Psoas muscle (tissue), 8 donors: ENCODE measurements around the gene DHRS12. TPM values are rescaled to one million over a fixed set of nuclear protein-coding genes. Genes with fewer than 3 reads are reported as not detected.

Source experiments
- ATAC-seq, 4 donors: fragments of 200-7000 bp; cut with Tn5 transposase; one replicate each; pipeline ENCODE4 v1.9.1; 2020; ENCODE audit warnings: moderate library complexity in 3 of 4, mild to moderate bottlenecking in 2 of 4
- DNase-seq, 2 donors: peaks; one replicate each; pipeline ENCODE4 v3.0.0-alpha.2; 2020
- H3K27ac ChIP-seq: fragments of 200-600 bp; one replicate; pipeline ENCODE4 v1.8.0; 2022
- H3K27me3 ChIP-seq, 3 donors: fragments of 200-600 bp in 1 of 3; one replicate each; pipeline versions ENCODE4 v1.6.1 to v1.8.0; 2013 to 2022; ENCODE audit warnings: low read length in 2 of 3, mild to moderate bottlenecking in 2 of 3, moderate library complexity in 1 of 3; ENCODE audit not compliant: insufficient read depth in 3 of 3
- H3K36me3 ChIP-seq, 2 donors: fragments of 200-600 bp in 1 of 2; one replicate each; pipeline versions ENCODE4 v1.6.1 to v1.8.0; 2013 to 2022; ENCODE audit warnings: low read depth in 1 of 2, mild to moderate bottlenecking in 1 of 2, moderate library complexity in 1 of 2; ENCODE audit not compliant: insufficient read depth in 1 of 2
- H3K4me1 ChIP-seq: fragments of 200-600 bp; one replicate; pipeline ENCODE4 v1.8.0; 2022
- H3K4me3 ChIP-seq: fragments of 200-600 bp; one replicate; pipeline ENCODE4 v1.8.0; 2022; ENCODE audit warnings: mild to moderate bottlenecking
- H3K9me3 ChIP-seq: fragments of 200-600 bp; one replicate; pipeline ENCODE4 v1.8.0; 2022
- WGBS, 3 donors: extraction: QIAGEN DNeasy Blood & Tissue Kit; methylation state at CpG; one replicate each; pipeline versions ENCODE4 v1.1.6 to v1.1.7; 2013; 5-methylcytosine and 5-hydroxymethylcytosine counted together
- intact Hi-C, 2 donors: fragments of 100-400 bp; cut with DNase I; formaldehyde crosslinking; loops; one replicate each; pipeline versions ENCODE4 v1.11.0 to v1.14.2; 2022
- polyA plus RNA-seq, 3 donors: library from polyadenylated mRNA; stranded (reverse); fragments of 200-250 nt; gene quantifications; one replicate each; pipeline ENCODE4 v1.2.3, GENCODE V29; 2013
- total RNA-seq, 4 donors: library from RNA; stranded (reverse); fragmentation: NEBNext Ultra II Directional in 2 of 4; extraction: Animal tissue kit (Norgen Biotek cat#: 25700) in 2 of 4; gene quantifications; one replicate each; pipeline versions ENCODE4 v1.2.1 to v1.2.4, GENCODE V29; 2021 to 2023
- TF ChIP-seq, protein P1 (sequence below): fragments of 200-600 bp; IDR thresholded peaks from one replicate; pipeline ENCODE4 v1.8.0; 2022; ENCODE audit warnings: antibody characterized with exemption
- donor health status: healthy with polysubstance abuse.
- donor health status: DM: no; HTN: no; CAD: no; lungs with moderate emphysema.
- donor health status: Bipolar disorder and iron deficiency.
- donor health status: healthy.
- donor health status: DM: yes; HTN: yes; CAD: no.
- donor health status: DM: no; HTN: no; CAD: no.
- donor health status: DM: no; HTN: no; CAD: no.
- donor health status: DM: yes; HTN: yes; CAD: no.

DHRS12 gene
- total and polyA plus RNA-seq, 7 donors: 3.4 to 10.1 (median 4.9) TPM

DNA sequence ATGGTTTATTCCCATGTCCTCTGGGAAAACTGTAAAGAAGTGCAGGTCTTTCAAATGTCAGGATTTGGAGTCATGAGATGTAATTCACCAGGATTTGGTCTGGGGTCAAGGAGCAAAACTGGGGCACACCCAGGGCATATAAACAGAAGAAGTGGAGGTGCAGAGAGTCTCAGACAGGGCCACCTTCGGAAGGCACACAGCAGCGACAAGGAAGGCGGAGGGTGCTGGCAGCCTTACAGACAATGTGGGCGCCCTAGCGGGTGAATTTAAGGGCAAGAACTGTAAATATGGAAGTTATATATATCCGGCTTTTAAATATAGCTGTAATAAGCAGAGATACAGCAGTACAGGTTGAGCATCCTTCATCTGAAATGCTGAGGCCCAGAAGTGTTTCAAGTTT is 31.2 kb downstream of the DHRS12 start:
- 90 to 99% (median 96%) methylated on average over 6 of the region's 6 CpGs for WGBS, 3 donors
- H3K27ac ChIP-seq: no peak overlapping the region
- ATAC-seq (no peak), DNase-seq (peak in 1 of 2 donors; percentile 35)
- no peaks in the 10 kb centered on the region for H3K9me3 ChIP-seq
- no peaks in the 10 kb centered on the region for H3K27me3 ChIP-seq
- TF ChIP-seq, protein P1, sequence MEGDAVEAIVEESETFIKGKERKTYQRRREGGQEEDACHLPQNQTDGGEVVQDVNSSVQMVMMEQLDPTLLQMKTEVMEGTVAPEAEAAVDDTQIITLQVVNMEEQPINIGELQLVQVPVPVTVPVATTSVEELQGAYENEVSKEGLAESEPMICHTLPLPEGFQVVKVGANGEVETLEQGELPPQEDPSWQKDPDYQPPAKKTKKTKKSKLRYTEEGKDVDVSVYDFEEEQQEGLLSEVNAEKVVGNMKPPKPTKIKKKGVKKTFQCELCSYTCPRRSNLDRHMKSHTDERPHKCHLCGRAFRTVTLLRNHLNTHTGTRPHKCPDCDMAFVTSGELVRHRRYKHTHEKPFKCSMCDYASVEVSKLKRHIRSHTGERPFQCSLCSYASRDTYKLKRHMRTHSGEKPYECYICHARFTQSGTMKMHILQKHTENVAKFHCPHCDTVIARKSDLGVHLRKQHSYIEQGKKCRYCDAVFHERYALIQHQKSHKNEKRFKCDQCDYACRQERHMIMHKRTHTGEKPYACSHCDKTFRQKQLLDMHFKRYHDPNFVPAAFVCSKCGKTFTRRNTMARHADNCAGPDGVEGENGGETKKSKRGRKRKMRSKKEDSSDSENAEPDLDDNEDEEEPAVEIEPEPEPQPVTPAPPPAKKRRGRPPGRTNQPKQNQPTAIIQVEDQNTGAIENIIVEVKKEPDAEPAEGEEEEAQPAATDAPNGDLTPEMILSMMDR: no peak
- intact Hi-C loops: no loop called here
- no peaks in the 10 kb centered on the region for H3K4me1 ChIP-seq
- H3K4me3 ChIP-seq: no peak overlapping the region
- peaks cover 0 to 15% of the 10 kb centered on the region in 2 donors for H3K36me3 ChIP-seq

DNA sequence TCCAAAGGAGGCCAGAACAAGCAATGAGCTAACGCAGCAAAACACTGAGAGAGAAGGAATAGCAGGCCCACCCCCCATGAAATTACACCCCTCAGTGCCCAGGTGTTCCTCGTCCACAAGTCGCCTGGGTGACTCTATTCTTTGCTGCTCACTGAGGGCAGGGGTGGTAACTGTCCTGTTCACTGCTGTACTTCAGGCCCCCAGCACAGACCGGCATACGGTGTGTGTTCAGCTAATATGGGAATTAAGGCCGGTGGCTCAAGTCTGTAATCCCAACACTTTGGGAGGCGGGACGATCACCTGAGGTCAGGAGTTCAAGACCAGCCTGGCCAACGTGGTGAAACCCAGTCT is 31.9 kb downstream of the DHRS12 start:
- no peaks in the 10 kb centered on the region for H3K27me3 ChIP-seq
- no peak overlapping the region for H3K27ac ChIP-seq
- no peaks in the 10 kb centered on the region for H3K4me1 ChIP-seq
- intact Hi-C loops: no loop called here
- no peak overlapping the region for H3K4me3 ChIP-seq
- TF ChIP-seq, protein P1: no peak
- ATAC-seq: no peak
- H3K9me3 ChIP-seq: no peaks in the 10 kb centered on the region
- 83 to 86% (median 85%) methylated on average over 9 of the region's 9 CpGs for WGBS, 3 donors
- DNase-seq: no peak
- peaks cover 0 to 18% of the 10 kb centered on the region in 2 donors for H3K36me3 ChIP-seq

DNA sequence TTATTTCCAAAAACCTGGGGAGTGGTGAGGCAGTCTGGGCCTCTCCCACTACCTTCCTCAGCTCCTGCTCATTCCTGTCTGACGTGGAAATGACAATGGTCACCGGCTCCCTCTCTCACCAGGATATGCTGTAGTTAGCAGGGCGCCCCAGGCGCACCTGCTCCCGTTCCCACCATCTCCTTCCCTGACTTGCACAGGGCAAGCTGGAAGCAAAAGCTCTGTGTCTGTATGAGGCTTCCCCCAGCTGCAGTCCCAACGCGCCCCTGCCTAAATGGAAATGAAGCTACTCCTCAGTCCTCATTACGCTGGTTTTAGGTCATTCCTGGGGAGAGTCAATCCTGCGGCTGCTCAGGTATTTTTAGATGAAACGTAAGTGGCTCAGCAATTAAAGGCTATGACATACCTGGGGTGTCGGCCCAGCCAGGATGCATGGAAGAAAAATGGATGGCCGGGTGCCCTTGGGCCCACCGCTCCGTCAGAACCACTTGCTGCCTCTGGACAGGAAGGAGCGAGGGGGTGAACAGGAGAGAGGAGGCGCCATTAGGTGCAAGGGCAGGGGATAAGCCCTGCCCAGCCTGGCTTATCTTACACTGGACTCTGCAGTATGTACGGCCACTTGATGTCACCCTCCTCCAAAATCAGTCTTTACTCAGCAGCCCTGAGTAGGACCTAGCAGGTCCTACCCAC is 32.4 kb downstream of the DHRS12 start:
- Histone ChIP-seq H3K27ac (no peak overlapping the region), H3K36me3 (peaks cover 0 to 18% of the 10 kb centered on the region in 2 donors), H3K4me1 (no peaks in the 10 kb centered on the region), H3K4me3 (no peak overlapping the region), H3K9me3 (no peaks in the 10 kb centered on the region), H3K27me3 (no peaks in the 10 kb centered on the region)
- TF ChIP-seq, protein P1: no peak
- 90 to 92% (median 90%) methylated on average over 17 of the region's 17 CpGs for WGBS, 3 donors
- peak in 2 of 4 donors; percentile 42 to 44 for ATAC-seq
- DNase-seq: no peak
- intact Hi-C loops: no loop called here

DNA sequence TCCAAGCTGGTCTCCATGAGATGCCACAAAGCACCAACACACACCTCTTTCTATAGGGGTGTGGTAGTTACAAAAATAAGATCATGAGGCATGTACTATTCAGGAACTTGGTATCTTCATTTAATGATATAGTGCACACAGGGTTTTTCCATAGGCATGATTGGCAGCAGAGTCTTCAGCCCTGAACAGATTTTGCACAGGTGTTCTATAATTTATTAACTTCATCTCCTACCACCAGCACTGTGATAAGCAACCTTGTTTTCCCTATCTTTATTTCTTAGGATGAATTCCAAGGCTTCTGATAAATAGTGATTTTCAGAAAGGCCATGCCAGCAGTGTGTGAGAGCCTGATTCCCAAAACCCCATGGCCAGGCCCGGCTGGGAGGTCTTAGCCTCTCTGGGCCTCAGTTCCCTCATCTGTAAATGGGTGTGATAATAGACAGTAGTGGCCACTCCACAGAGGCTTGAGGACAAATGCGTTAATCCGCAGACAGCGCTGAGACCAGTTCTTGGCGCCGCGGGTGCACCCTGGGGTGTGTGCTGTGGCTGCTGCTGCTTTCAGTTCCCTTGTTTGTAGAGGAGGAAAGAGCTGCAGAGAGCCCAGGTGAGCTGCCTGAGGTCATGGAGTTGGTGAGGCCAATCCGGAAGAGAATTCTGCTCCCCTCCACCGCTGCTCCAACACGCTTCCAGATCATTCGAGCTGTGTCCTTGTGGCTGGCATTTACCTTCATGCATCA is 33.1 kb downstream of the DHRS12 start:
- DNase-seq (no peak), ATAC-seq (no peak)
- Histone ChIP-seq H3K9me3 (no peaks in the 10 kb centered on the region), H3K36me3 (peaks cover 0 to 18% of the 10 kb centered on the region in 2 donors), H3K27me3 (no peaks in the 10 kb centered on the region), H3K27ac (no peak overlapping the region), H3K4me3 (no peak overlapping the region), H3K4me1 (no peaks in the 10 kb centered on the region)
- TF ChIP-seq, protein P1: no peak
- 89 to 94% (median 93%) methylated on average over 11 of the region's 11 CpGs for WGBS, 3 donors
- intact Hi-C loops: no loop called here
